Upper lobe of left lung (tissue), 4 donors: ENCODE measurements around the gene SORCS1.

Experiments
- EP300 ChIP-seq, 4 donors: sonication (generic); formaldehyde crosslinking; IDR thresholded peaks; one replicate each; pipeline ENCODE4 v1.5.1; 2017; ENCODE audit warnings: antibody characterized with exemption in 4 of 4, control low read depth in 2 of 4
- POLR2A ChIP-seq, 4 donors: fragments of 450-650 bp; IDR thresholded peaks; one replicate each; pipeline ENCODE4 v1.5.1; 2016 to 2017; ENCODE audit warnings: antibody characterized with exemption in 4 of 4, mild to moderate bottlenecking in 2 of 4
- POLR2AphosphoS5 ChIP-seq, 2 donors: sonication (generic); formaldehyde crosslinking; IDR thresholded peaks; one replicate each; pipeline ENCODE4 v1.5.1; 2017; ENCODE audit warnings: antibody characterized with exemption in 2 of 2
- TF ChIP-seq, protein P1 (sequence below), 6 experiments: fragments of 450-650 bp in 4 of 6; fragments of 200-600 bp in 2 of 6; sonication (generic) in 2 of 6; IDR thresholded peaks; one replicate each; pipeline ENCODE4 v1.5.1; 2016 to 2019; ENCODE audit warnings: antibody characterized with exemption in 6 of 6

DNA sequence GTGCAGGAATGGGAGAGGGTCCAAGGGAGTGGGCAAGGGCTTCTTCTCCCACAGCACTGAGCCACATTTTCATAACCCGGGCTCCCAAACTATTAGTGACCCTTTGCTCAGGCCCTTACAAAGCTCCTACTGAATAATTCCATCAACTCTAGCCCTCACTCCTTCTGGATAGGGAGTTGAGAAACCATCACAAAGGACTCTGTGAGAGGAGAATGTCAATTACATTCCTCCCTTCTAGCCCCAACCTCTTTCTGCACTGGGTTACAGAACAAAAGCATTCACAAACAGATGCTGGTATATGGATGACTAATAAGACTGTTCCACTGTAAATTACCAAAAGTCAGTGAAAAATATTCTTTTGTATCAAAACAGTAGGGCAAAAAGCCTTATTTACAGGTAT lies 203.7 kb downstream of the SORCS1 start:
- TF ChIP-seq, protein P1, sequence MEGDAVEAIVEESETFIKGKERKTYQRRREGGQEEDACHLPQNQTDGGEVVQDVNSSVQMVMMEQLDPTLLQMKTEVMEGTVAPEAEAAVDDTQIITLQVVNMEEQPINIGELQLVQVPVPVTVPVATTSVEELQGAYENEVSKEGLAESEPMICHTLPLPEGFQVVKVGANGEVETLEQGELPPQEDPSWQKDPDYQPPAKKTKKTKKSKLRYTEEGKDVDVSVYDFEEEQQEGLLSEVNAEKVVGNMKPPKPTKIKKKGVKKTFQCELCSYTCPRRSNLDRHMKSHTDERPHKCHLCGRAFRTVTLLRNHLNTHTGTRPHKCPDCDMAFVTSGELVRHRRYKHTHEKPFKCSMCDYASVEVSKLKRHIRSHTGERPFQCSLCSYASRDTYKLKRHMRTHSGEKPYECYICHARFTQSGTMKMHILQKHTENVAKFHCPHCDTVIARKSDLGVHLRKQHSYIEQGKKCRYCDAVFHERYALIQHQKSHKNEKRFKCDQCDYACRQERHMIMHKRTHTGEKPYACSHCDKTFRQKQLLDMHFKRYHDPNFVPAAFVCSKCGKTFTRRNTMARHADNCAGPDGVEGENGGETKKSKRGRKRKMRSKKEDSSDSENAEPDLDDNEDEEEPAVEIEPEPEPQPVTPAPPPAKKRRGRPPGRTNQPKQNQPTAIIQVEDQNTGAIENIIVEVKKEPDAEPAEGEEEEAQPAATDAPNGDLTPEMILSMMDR (IDR thresholded peaks at IDR 0.05): no peak
- TF ChIP-seq POLR2A (IDR thresholded peaks at IDR 0.05) (no peak), EP300 (IDR thresholded peaks at IDR 0.05) (no peak), POLR2AphosphoS5 (IDR thresholded peaks at IDR 0.05) (no peak)
